GM23338 (cell line): ENCODE measurements around the gene IL7R. TPM values are rescaled to one million over a fixed set of nuclear protein-coding genes. Genes with fewer than 3 reads are reported as not detected.

Experiments used
- ATAC-seq: fragments of 200-7000 bp; cut with Tn5 transposase; 3 replicates; pipeline ENCODE4 v1.9.1; 2020
- DNase-seq: peaks from one replicate; pipeline ENCODE4 v3.0.0-alpha.2; 2015; ENCODE audit warnings: low spot score
- H2AFZ ChIP-seq: fragments of 200-600 bp; sonication (generic); 2 replicates; pipeline ENCODE4 v1.8.0; 2016; ENCODE audit warnings: antibody characterized with exemption, mild to moderate bottlenecking, moderate library complexity
- H3F3A ChIP-seq: fragments of 200-600 bp; sonication (generic); replicated peaks from 2 replicates; pipeline ENCODE4 v1.8.0; 2017; ENCODE audit warnings: antibody characterized with exemption, mixed run types, low read depth
- H3K27ac ChIP-seq: fragments of 200-600 bp; sonication (generic); 2 replicates; pipeline ENCODE4 v1.6.1; 2016; ENCODE audit warnings: low read depth
- H3K27me3 ChIP-seq: fragments of 200-600 bp; sonication (generic); 2 replicates; pipeline ENCODE4 v1.8.0; 2016; ENCODE audit warnings: mild to moderate bottlenecking, mixed run types, moderate library complexity; ENCODE audit not compliant: insufficient read depth
- H3K36me3 ChIP-seq: fragments of 200-600 bp; sonication (generic); 2 replicates; pipeline ENCODE4 v1.8.0; 2016; ENCODE audit warnings: mild to moderate bottlenecking; ENCODE audit not compliant: insufficient read depth
- H3K4me1 ChIP-seq: fragments of 200-600 bp; sonication (generic); 2 replicates; pipeline ENCODE4 v1.8.0; 2016; ENCODE audit warnings: mild to moderate bottlenecking, moderate library complexity; ENCODE audit not compliant: insufficient read depth
- H3K4me2 ChIP-seq: fragments of 200-600 bp; sonication (generic); 2 replicates; pipeline ENCODE4 v1.7.1; 2017; ENCODE audit warnings: mixed run types
- H3K4me3 ChIP-seq: fragments of 200-600 bp; sonication (generic); 2 replicates; pipeline ENCODE4 v1.6.1; 2016; ENCODE audit warnings: mixed run types
- H3K79me2 ChIP-seq: fragments of 200-600 bp; sonication (generic); replicated peaks from 2 replicates; pipeline ENCODE4 v1.8.0; 2017; ENCODE audit warnings: mild to moderate bottlenecking; ENCODE audit not compliant: insufficient read depth
- H3K9me2 ChIP-seq: fragments of 200-600 bp; sonication (generic); 2 replicates; pipeline ENCODE4 v1.8.0; 2017; ENCODE audit not compliant: insufficient read depth
- H4K20me1 ChIP-seq: fragments of 200-600 bp; sonication (generic); replicated peaks from 2 replicates; pipeline ENCODE4 v1.8.0; 2017; ENCODE audit warnings: mild to moderate bottlenecking; ENCODE audit not compliant: insufficient read depth
- H3K27ac Mint-ChIP-seq: 2 replicates; pipeline ENCODE4 v1.8.0; 2020; ENCODE audit warnings: inconsistent platforms, mild to moderate bottlenecking, moderate library complexity, mixed read lengths
- H3K27me3 Mint-ChIP-seq: 3 replicates; pipeline ENCODE4 v1.8.0; 2022; ENCODE audit warnings: low read depth, mild to moderate bottlenecking, moderate library complexity, mixed read lengths, inconsistent platforms; ENCODE audit not compliant: insufficient read depth, poor library complexity
- H3K36me3 Mint-ChIP-seq: 3 replicates; pipeline ENCODE4 v1.8.0; 2021; ENCODE audit warnings: low read depth, mild to moderate bottlenecking, inconsistent platforms, moderate library complexity, mixed read lengths
- H3K4me1 Mint-ChIP-seq: 3 replicates; pipeline ENCODE4 v1.8.0; 2020; ENCODE audit warnings: mild to moderate bottlenecking, inconsistent platforms, mixed read lengths
- H3K4me3 Mint-ChIP-seq: 3 replicates; pipeline ENCODE4 v1.8.0; 2021; ENCODE audit warnings: moderate library complexity, mild to moderate bottlenecking, inconsistent platforms, mixed read lengths
- H3K9me3 Mint-ChIP-seq: 3 replicates; pipeline ENCODE4 v1.8.0; 2020; ENCODE audit warnings: moderate library complexity, mild to moderate bottlenecking, inconsistent platforms, mixed read lengths
- POLR2AphosphoS5 ChIP-seq: IDR thresholded peaks from 2 replicates; pipeline ENCODE4 v1.6.1; 2016; ENCODE audit warnings: antibody characterized with exemption, low read depth
- STAT1 ChIP-seq: IDR thresholded peaks from one replicate; pipeline ENCODE4 v1.6.1; 2016; ENCODE audit warnings: antibody characterized with exemption; ENCODE audit not compliant: unreplicated experiment
- ZNF114 ChIP-seq: fragments of 250-450 bp; sonication (Bioruptor Pico); IDR thresholded peaks from 2 replicates; pipeline ENCODE4 v1.5.0; 2020; ENCODE audit warnings: mild to moderate bottlenecking, moderate library complexity
- ZNF331 ChIP-seq: fragments of 250-450 bp; sonication (Bioruptor Pico); IDR thresholded peaks from 2 replicates; pipeline ENCODE4 v1.5.0; 2020; ENCODE audit warnings: low read depth, mild to moderate bottlenecking, moderate library complexity
- polyA plus RNA-seq: library from polyadenylated mRNA; unstranded; fragments of >200 nt; fragmentation: Nextera tagmentation; extraction: Ambion mirVana; gene quantifications from 2 replicates; pipeline ENCODE4 v1.2.1, GENCODE V29; 2016
- total RNA-seq: library from RNA; depleted of rRNA; stranded (reverse); fragments of >200 nt; shearing (Covaris generic); gene quantifications from 2 replicates; pipeline ENCODE4 v1.2.3, GENCODE V29; 2014
- TF ChIP-seq, protein P1 (sequence below): IDR thresholded peaks from one replicate; pipeline ENCODE4 v1.6.1; 2018; ENCODE audit warnings: antibody characterized with exemption; ENCODE audit not compliant: unreplicated experiment
- TF ChIP-seq, protein P2 (sequence below): fragments of 250-450 bp; sonication (Bioruptor Pico); IDR thresholded peaks from 2 replicates; pipeline ENCODE4 v1.5.0; 2020; ENCODE audit warnings: mild to moderate bottlenecking, moderate library complexity
- TF ChIP-seq, protein P3 (sequence below), 2 experiments: fragments of 200-600 bp in 1 of 2; sonication (generic) in 1 of 2; conservative IDR thresholded peaks; 2 replicates each; pipeline versions ENCODE4 v1.5.1 to v1.6.1; 2016 to 2017; ENCODE audit warnings: antibody characterized with exemption in 2 of 2, low read depth in 2 of 2, mild to moderate bottlenecking in 2 of 2, moderate library complexity in 1 of 2

Gene IL7R
- total and polyA plus RNA-seq, 2 experiments from 2014 or later, result not detected

DNA sequence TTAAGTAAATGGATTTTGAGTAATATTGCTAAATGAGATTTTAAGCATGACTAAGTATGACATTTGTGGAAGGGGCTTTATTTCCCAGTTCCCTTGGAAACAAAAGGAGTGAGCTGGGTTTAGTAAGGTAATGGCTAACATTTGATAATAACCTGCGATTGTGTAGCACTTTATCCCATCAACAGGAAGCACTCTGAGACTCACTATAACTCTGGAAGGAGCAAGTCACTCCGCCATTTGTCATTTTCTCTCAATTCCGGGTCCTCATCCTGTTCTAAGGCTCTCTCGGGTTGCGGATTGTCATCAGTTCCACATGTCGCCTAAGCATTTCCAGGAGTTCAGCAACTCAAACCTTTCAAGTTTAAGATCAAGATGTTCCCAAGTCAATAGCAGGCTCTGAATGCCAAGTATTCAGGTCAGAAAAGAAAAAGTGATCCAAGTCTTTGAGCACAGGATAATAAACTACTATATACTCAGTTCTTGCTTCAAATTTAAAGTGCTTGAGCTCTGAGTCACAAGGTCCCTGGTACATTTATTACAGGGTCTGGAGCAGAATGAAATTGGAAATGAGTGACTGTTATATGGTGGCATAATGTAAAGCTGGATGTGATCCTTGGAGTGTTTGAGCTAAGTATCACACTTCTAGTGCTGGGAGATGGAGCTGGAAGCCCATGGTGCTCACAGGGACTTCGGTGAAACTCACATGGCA is 42.4 kb downstream of the IL7R start (continued):
- TF ChIP-seq, protein P1, sequence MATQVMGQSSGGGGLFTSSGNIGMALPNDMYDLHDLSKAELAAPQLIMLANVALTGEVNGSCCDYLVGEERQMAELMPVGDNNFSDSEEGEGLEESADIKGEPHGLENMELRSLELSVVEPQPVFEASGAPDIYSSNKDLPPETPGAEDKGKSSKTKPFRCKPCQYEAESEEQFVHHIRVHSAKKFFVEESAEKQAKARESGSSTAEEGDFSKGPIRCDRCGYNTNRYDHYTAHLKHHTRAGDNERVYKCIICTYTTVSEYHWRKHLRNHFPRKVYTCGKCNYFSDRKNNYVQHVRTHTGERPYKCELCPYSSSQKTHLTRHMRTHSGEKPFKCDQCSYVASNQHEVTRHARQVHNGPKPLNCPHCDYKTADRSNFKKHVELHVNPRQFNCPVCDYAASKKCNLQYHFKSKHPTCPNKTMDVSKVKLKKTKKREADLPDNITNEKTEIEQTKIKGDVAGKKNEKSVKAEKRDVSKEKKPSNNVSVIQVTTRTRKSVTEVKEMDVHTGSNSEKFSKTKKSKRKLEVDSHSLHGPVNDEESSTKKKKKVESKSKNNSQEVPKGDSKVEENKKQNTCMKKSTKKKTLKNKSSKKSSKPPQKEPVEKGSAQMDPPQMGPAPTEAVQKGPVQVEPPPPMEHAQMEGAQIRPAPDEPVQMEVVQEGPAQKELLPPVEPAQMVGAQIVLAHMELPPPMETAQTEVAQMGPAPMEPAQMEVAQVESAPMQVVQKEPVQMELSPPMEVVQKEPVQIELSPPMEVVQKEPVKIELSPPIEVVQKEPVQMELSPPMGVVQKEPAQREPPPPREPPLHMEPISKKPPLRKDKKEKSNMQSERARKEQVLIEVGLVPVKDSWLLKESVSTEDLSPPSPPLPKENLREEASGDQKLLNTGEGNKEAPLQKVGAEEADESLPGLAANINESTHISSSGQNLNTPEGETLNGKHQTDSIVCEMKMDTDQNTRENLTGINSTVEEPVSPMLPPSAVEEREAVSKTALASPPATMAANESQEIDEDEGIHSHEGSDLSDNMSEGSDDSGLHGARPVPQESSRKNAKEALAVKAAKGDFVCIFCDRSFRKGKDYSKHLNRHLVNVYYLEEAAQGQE, result no peak
- TF ChIP-seq, protein P2, sequence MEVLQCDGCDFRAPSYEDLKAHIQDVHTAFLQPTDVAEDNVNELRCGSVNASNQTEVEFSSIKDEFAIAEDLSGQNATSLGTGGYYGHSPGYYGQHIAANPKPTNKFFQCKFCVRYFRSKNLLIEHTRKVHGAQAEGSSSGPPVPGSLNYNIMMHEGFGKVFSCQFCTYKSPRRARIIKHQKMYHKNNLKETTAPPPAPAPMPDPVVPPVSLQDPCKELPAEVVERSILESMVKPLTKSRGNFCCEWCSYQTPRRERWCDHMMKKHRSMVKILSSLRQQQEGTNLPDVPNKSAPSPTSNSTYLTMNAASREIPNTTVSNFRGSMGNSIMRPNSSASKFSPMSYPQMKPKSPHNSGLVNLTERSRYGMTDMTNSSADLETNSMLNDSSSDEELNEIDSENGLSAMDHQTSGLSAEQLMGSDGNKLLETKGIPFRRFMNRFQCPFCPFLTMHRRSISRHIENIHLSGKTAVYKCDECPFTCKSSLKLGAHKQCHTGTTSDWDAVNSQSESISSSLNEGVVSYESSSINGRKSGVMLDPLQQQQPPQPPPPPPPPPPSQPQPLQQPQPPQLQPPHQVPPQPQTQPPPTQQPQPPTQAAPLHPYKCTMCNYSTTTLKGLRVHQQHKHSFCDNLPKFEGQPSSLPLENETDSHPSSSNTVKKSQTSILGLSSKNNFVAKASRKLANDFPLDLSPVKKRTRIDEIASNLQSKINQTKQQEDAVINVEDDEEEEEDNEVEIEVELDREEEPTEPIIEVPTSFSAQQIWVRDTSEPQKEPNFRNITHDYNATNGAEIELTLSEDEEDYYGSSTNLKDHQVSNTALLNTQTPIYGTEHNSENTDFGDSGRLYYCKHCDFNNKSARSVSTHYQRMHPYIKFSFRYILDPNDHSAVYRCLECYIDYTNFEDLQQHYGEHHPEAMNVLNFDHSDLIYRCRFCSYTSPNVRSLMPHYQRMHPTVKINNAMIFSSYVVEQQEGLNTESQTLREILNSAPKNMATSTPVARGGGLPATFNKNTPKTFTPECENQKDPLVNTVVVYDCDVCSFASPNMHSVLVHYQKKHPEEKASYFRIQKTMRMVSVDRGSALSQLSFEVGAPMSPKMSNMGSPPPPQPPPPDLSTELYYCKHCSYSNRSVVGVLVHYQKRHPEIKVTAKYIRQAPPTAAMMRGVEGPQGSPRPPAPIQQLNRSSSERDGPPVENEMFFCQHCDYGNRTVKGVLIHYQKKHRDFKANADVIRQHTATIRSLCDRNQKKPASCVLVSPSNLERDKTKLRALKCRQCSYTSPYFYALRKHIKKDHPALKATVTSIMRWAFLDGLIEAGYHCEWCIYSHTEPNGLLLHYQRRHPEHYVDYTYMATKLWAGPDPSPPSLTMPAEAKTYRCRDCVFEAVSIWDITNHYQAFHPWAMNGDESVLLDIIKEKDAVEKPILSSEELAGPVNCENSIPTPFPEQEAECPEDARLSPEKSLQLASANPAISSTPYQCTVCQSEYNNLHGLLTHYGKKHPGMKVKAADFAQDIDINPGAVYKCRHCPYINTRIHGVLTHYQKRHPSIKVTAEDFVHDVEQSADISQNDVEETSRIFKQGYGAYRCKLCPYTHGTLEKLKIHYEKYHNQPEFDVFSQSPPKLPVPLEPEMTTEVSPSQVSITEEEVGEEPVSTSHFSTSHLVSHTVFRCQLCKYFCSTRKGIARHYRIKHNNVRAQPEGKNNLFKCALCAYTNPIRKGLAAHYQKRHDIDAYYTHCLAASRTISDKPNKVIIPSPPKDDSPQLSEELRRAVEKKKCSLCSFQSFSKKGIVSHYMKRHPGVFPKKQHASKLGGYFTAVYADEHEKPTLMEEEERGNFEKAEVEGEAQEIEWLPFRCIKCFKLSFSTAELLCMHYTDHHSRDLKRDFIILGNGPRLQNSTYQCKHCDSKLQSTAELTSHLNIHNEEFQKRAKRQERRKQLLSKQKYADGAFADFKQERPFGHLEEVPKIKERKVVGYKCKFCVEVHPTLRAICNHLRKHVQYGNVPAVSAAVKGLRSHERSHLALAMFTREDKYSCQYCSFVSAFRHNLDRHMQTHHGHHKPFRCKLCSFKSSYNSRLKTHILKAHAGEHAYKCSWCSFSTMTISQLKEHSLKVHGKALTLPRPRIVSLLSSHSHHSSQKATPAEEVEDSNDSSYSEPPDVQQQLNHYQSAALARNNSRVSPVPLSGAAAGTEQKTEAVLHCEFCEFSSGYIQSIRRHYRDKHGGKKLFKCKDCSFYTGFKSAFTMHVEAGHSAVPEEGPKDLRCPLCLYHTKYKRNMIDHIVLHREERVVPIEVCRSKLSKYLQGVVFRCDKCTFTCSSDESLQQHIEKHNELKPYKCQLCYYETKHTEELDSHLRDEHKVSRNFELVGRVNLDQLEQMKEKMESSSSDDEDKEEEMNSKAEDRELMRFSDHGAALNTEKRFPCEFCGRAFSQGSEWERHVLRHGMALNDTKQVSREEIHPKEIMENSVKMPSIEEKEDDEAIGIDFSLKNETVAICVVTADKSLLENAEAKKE (CRISPR knock-in tag), result no peak
- no peak for TF ChIP-seq STAT1

DNA sequence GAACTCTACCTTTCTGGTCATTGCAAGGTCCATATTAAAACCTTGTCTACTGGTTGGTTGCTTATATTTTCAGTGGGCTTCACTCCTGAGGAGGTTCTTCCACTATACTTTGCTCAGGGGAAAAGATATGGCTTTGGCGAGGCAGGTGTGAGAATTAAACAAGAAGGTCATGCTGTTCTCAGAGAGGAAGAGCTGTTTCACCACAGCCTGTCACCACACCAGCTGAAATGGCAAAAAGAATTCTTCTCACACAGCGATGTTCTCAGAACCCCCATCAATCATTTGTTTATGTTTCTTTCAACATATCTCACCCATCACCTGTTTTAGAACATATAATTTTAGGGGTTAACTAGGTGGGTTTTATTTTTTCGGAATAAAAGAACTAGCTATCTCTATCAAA is 43.1 kb downstream of the IL7R start:
- DNase-seq (no peak), ATAC-seq (no peak)
- H3K4me1 Mint-ChIP-seq, result peaks cover 3% of the 10 kb centered on the region; the same call in 1 of the 3 replicates
- TF ChIP-seq POLR2AphosphoS5 (no peak), ZNF114 (CRISPR knock-in tag) (no peak), STAT1 (no peak), ZNF331 (CRISPR knock-in tag) (no peak)
- TF ChIP-seq, protein P3, sequence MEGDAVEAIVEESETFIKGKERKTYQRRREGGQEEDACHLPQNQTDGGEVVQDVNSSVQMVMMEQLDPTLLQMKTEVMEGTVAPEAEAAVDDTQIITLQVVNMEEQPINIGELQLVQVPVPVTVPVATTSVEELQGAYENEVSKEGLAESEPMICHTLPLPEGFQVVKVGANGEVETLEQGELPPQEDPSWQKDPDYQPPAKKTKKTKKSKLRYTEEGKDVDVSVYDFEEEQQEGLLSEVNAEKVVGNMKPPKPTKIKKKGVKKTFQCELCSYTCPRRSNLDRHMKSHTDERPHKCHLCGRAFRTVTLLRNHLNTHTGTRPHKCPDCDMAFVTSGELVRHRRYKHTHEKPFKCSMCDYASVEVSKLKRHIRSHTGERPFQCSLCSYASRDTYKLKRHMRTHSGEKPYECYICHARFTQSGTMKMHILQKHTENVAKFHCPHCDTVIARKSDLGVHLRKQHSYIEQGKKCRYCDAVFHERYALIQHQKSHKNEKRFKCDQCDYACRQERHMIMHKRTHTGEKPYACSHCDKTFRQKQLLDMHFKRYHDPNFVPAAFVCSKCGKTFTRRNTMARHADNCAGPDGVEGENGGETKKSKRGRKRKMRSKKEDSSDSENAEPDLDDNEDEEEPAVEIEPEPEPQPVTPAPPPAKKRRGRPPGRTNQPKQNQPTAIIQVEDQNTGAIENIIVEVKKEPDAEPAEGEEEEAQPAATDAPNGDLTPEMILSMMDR (conservative IDR thresholded peaks at IDR 0.05; ENCODE audit: low read depth in 2 of 2), result no peak

More for the DNA sequence above, 43.1 kb downstream of the IL7R start:
- H3K27ac ChIP-seq, result no peak overlapping the region
- no peaks in the 10 kb centered on the region for H3K9me2 ChIP-seq
- H2AFZ ChIP-seq, result no peak overlapping the region
- Mint-ChIP-seq H3K4me3 (no peak overlapping the region), H3K36me3 (no peaks in the 10 kb centered on the region), H3K27ac (no peak overlapping the region), H3K27me3 (no peaks in the 10 kb centered on the region), H3K9me3 (peaks cover 9% of the 10 kb centered on the region; the same call in 2 of the 3 replicates)
- no peaks in the 10 kb centered on the region for H3F3A ChIP-seq
- no peaks in the 10 kb centered on the region for H3K36me3 ChIP-seq
- no peaks in the 10 kb centered on the region for H3K27me3 ChIP-seq
- no peaks in the 10 kb centered on the region for H3K4me1 ChIP-seq
- H3K79me2 ChIP-seq, result no peaks in the 10 kb centered on the region
- H4K20me1 ChIP-seq, result no peaks in the 10 kb centered on the region
- no peak overlapping the region for H3K4me3 ChIP-seq
- H3K4me2 ChIP-seq, result no peak overlapping the region
